Measurements from ENCODE around the gene PRDM16.

DNA sequence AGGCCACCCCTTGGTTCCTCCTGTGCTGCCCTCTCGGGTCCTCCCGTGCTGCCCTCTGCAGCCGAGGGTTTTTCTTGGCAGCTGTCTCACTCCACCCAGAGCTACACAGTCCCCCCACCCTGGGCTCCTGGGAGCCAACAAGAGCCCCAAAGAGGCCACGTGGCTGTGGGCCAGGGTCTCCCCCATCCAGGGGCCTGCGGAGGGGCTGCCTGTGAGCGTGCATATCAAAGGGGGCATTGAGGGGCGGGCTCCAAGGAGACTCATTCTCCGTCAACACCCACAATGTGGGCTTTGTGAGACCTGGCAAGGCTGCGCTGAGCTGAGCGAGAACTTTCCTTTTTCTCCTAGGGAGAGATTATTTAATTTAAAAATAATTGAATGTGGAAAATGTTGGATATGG is 276.8 kb downstream of the PRDM16 start:
- TF ChIP-seq ZNF184 (tag by site-specific recombination; IDR thresholded peaks at IDR 0.05) (no peak), GLI2 (tag by site-specific recombination; IDR thresholded peaks at IDR 0.05; ENCODE audit: borderline replicate concordance, low read depth) (no peak), ZNF837 (tag by site-specific recombination; IDR thresholded peaks at IDR 0.05) (no peak), ZNF423 (tag by site-specific recombination; IDR thresholded peaks at IDR 0.05) (no peak), SP2 (tag by site-specific recombination; IDR thresholded peaks at IDR 0.05) (no peak), ZNF133 (tag by site-specific recombination; IDR thresholded peaks at IDR 0.05) (no peak), ZNF202 (tag by site-specific recombination; IDR thresholded peaks at IDR 0.05; ENCODE audit: borderline replicate concordance) (no peak), ZNF473 (tag by site-specific recombination; IDR thresholded peaks at IDR 0.05) (no peak), HOXD13 (CRISPR knock-in tag; IDR thresholded peaks at IDR 0.05; ENCODE audit: borderline replicate concordance) (no peak), ZNF324 (tag by site-specific recombination; IDR thresholded peaks at IDR 0.05) (no peak), ZNF24 (tag by site-specific recombination; IDR thresholded peaks at IDR 0.05) (no peak)
- TF ChIP-seq, protein P1, sequence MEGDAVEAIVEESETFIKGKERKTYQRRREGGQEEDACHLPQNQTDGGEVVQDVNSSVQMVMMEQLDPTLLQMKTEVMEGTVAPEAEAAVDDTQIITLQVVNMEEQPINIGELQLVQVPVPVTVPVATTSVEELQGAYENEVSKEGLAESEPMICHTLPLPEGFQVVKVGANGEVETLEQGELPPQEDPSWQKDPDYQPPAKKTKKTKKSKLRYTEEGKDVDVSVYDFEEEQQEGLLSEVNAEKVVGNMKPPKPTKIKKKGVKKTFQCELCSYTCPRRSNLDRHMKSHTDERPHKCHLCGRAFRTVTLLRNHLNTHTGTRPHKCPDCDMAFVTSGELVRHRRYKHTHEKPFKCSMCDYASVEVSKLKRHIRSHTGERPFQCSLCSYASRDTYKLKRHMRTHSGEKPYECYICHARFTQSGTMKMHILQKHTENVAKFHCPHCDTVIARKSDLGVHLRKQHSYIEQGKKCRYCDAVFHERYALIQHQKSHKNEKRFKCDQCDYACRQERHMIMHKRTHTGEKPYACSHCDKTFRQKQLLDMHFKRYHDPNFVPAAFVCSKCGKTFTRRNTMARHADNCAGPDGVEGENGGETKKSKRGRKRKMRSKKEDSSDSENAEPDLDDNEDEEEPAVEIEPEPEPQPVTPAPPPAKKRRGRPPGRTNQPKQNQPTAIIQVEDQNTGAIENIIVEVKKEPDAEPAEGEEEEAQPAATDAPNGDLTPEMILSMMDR (tag by site-specific recombination; IDR thresholded peaks at IDR 0.05): no peak
- TF ChIP-seq, protein P2, sequence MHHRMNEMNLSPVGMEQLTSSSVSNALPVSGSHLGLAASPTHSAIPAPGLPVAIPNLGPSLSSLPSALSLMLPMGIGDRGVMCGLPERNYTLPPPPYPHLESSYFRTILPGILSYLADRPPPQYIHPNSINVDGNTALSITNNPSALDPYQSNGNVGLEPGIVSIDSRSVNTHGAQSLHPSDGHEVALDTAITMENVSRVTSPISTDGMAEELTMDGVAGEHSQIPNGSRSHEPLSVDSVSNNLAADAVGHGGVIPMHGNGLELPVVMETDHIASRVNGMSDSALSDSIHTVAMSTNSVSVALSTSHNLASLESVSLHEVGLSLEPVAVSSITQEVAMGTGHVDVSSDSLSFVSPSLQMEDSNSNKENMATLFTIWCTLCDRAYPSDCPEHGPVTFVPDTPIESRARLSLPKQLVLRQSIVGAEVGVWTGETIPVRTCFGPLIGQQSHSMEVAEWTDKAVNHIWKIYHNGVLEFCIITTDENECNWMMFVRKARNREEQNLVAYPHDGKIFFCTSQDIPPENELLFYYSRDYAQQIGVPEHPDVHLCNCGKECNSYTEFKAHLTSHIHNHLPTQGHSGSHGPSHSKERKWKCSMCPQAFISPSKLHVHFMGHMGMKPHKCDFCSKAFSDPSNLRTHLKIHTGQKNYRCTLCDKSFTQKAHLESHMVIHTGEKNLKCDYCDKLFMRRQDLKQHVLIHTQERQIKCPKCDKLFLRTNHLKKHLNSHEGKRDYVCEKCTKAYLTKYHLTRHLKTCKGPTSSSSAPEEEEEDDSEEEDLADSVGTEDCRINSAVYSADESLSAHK (tag by site-specific recombination; IDR thresholded peaks at IDR 0.05): no peak
